ENCODE data around the gene ARHGAP45.

DNA sequence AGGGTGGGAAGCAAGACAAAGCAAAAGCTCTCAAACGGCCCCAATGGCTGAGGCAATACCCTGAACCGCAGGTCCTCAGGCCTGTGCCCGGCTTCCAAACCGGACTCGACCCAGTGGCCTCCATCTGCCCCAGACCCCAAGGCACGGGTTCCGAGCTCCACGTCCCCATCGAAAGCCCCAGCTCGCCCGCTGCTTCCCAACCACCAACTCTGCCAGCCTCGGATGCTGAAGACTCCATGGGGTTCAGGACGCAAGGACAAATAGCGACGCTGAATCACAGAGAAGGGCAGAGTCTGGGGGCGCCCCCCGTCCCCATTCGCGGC lies 27.6 kb downstream of the ARHGAP45 start:
- TF ChIP-seq, protein P1, sequence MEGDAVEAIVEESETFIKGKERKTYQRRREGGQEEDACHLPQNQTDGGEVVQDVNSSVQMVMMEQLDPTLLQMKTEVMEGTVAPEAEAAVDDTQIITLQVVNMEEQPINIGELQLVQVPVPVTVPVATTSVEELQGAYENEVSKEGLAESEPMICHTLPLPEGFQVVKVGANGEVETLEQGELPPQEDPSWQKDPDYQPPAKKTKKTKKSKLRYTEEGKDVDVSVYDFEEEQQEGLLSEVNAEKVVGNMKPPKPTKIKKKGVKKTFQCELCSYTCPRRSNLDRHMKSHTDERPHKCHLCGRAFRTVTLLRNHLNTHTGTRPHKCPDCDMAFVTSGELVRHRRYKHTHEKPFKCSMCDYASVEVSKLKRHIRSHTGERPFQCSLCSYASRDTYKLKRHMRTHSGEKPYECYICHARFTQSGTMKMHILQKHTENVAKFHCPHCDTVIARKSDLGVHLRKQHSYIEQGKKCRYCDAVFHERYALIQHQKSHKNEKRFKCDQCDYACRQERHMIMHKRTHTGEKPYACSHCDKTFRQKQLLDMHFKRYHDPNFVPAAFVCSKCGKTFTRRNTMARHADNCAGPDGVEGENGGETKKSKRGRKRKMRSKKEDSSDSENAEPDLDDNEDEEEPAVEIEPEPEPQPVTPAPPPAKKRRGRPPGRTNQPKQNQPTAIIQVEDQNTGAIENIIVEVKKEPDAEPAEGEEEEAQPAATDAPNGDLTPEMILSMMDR (IDR thresholded peaks at IDR 0.05; ENCODE audit: low read depth, low read length, poor library complexity, severe bottlenecking), result no peak
- TF ChIP-seq EZH2phosphoT487 (IDR thresholded peaks at IDR 0.05; ENCODE audit: borderline replicate concordance, low read length), result no peak

Data from DOHH2 (cell line).